T-helper 22 cell (primary cell): ENCODE results near the gene PDXP.

ENCODE experiments used
- DNase-seq: peaks from one replicate; pipeline ENCODE4 v3.0.0-alpha.2; 2020; ENCODE audit warnings: low read depth

Gene PDXP

GRCh38 chr22:37697538-37697835 lies 39.0 kb downstream of the PDXP start:
- no peak for DNase-seq

GRCh38 chr22:37701141-37701786 lies 42.7 kb downstream of the PDXP start:
- no peak for DNase-seq

GRCh38 chr22:37703906-37704305 lies 45.4 kb downstream of the PDXP start:
- no peak for DNase-seq

GRCh38 chr22:37704645-37705044 lies 46.1 kb downstream of the PDXP start:
- DNase-seq: no peak

GRCh38 chr22:37705205-37705604 lies 46.7 kb downstream of the PDXP start:
- DNase-seq: no peak

GRCh38 chr22:37708580-37709444 lies 50.3 kb downstream of the PDXP start:
- DNase-seq: no peak

GRCh38 chr22:37709445-37709765 lies 50.9 kb downstream of the PDXP start:
- DNase-seq: no peak

GRCh38 chr22:37710675-37711074 lies 52.2 kb downstream of the PDXP start:
- DNase-seq: no peak

- no peak for DNase-seq
Measured at GRCh38 chr22:37711490-37711889, 53.0 kb downstream of the PDXP start.

GRCh38 chr22:37713761-37714160 lies 55.2 kb downstream of the PDXP start:
- no peak for DNase-seq

- DNase-seq: no peak
Measured at GRCh38 chr22:37714634-37715033, 56.1 kb downstream of the PDXP start.

- no peak for DNase-seq
Measured at GRCh38 chr22:37715760-37716159, 57.2 kb downstream of the PDXP start.
